Endothelial cell (in vitro differentiated cells): ENCODE results near the gene ADCY9. TPM values are rescaled to one million over a fixed set of nuclear protein-coding genes. Genes with fewer than 3 reads are reported as not detected.

ENCODE experiments used
- DNase-seq: peaks from one replicate; pipeline ENCODE4 v3.0.0; 2021; ENCODE audit warnings: low spot score
- H3K27ac Mint-ChIP-seq: one replicate; pipeline ENCODE4 v1.8.0; 2021; ENCODE audit warnings: mixed read lengths, inconsistent platforms; ENCODE audit not compliant: unreplicated experiment
- H3K27me3 Mint-ChIP-seq: one replicate; pipeline ENCODE4 v1.8.0; 2021; ENCODE audit warnings: mild to moderate bottlenecking, moderate library complexity, mixed read lengths, inconsistent platforms; ENCODE audit not compliant: unreplicated experiment
- H3K36me3 Mint-ChIP-seq: one replicate; pipeline ENCODE4 v1.8.0; 2021; ENCODE audit warnings: mild to moderate bottlenecking, low read depth, mixed read lengths, inconsistent platforms; ENCODE audit not compliant: unreplicated experiment
- H3K4me1 Mint-ChIP-seq: one replicate; pipeline ENCODE4 v1.8.0; 2021; ENCODE audit warnings: mild to moderate bottlenecking, mixed read lengths, inconsistent platforms; ENCODE audit not compliant: unreplicated experiment
- H3K4me3 Mint-ChIP-seq: one replicate; pipeline ENCODE4 v1.8.0; 2021; ENCODE audit warnings: mild to moderate bottlenecking, mixed read lengths, inconsistent platforms; ENCODE audit not compliant: unreplicated experiment
- H3K9me3 Mint-ChIP-seq: one replicate; pipeline ENCODE4 v1.8.0; 2021; ENCODE audit warnings: mixed read lengths, inconsistent platforms; ENCODE audit not compliant: unreplicated experiment
- total RNA-seq: library from RNA; stranded (reverse); fragmentation: NEBNext Ultra II Directional; extraction: Animal tissue kit (Norgen Biotek cat#: 25700); gene quantifications from one replicate; pipeline ENCODE4 v1.2.1, GENCODE V29; 2021; ENCODE audit not compliant: unreplicated experiment
- TF ChIP-seq, protein P1 (sequence below): fragments of 200-600 bp; sonication (generic); IDR thresholded peaks from one replicate; pipeline ENCODE4 v1.5.0; 2021; ENCODE audit warnings: antibody characterized with exemption; ENCODE audit not compliant: unreplicated experiment

Gene ADCY9
- total RNA-seq, 1 donor from 2014 or later, result 3.3 TPM

DNA sequence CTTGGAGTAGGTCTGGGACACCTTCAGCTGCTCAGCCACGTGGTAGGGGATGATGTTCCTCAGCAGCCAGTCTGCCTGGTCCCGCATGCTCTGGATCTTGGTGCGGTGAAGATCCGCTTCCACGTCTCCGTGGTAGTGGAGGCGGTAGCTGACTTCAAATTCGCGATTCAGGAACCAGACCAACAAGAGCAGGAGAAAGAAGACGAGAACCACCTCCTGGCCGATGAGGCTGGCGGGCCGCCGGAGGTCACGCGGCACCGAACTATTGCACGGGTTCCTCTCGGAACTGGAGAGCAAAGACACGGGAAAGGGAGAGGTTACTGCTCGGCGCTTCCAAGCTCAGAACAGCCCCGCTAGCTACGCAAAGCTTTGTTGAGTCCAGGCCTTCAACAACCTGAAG lies 149.6 kb downstream of the ADCY9 start:
- DNase-seq, result no peak
- Mint-ChIP-seq H3K27ac (no peak overlapping the region), H3K27me3 (no peaks in the 10 kb centered on the region), H3K4me1 (peaks cover 6% of the 10 kb centered on the region), H3K9me3 (no peaks in the 10 kb centered on the region), H3K36me3 (peaks cover 3% of the 10 kb centered on the region), H3K4me3 (no peak overlapping the region)
- TF ChIP-seq, protein P1, sequence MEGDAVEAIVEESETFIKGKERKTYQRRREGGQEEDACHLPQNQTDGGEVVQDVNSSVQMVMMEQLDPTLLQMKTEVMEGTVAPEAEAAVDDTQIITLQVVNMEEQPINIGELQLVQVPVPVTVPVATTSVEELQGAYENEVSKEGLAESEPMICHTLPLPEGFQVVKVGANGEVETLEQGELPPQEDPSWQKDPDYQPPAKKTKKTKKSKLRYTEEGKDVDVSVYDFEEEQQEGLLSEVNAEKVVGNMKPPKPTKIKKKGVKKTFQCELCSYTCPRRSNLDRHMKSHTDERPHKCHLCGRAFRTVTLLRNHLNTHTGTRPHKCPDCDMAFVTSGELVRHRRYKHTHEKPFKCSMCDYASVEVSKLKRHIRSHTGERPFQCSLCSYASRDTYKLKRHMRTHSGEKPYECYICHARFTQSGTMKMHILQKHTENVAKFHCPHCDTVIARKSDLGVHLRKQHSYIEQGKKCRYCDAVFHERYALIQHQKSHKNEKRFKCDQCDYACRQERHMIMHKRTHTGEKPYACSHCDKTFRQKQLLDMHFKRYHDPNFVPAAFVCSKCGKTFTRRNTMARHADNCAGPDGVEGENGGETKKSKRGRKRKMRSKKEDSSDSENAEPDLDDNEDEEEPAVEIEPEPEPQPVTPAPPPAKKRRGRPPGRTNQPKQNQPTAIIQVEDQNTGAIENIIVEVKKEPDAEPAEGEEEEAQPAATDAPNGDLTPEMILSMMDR, result no peak

DNA sequence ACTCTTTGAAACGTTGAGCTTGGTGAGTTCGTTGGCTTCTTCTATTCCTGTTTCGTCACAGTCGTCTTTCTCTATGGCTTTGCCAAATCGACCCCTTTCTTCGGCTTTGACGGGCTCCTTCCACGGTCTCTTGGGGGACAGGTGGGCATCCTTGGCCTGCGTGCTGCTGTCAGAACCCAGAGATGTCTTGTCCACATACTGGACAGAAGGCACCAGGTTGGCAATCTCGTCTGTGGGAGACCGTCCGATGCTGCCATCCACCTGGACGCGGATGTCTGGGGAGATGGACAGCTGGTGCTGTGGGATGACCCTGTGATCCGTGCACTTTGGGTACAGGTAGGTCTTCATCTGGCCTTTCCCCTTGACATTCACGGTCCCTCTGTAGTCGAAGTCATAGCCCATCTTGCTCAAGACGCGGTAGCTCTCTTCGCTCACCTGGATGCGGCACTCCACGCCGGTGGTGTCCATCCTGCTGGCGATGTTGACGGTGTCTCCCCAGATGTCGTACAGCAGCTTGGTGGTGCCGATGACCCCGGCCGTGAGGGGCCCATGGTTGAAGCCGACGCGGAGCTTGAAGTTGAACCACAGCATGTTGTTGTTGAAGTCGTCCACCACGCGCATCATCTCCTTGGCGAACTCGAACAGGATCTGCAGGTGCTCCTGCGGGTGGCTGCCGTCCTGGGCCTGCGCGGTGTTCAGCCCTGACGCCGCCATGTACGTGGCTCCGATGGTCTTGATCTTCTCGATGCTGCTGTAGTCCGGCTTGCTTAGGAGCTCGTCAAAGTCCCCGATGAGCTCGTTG lies 150.3 kb downstream of the ADCY9 start:
- DNase-seq, result no peak
- TF ChIP-seq, protein P1, result no peak
- Mint-ChIP-seq H3K9me3 (no peaks in the 10 kb centered on the region), H3K4me1 (peaks cover 6% of the 10 kb centered on the region), H3K4me3 (no peak overlapping the region), H3K27ac (no peak overlapping the region), H3K27me3 (no peaks in the 10 kb centered on the region), H3K36me3 (peaks cover 3% of the 10 kb centered on the region)

DNA sequence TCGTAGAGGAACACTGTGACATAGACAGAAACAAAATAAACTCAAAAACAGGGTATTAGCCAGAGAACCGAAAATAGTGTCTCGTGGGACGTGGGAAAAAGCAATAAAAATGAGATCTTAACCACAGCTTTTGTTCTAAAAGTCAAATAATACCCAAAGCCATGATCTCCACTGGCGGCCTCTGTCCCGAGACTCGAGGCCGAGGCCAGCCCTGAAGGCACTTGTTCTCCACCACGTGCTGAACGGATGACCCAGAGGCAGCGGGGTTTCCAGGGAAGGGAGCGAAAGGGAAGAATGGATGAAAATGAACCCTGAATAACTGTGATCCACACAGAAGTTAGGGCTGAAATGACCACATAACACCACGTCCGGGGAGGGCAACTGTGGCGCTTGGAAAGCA lies 150.9 kb downstream of the ADCY9 start:
- TF ChIP-seq, protein P1, result no peak
- no peak for DNase-seq
- H3K36me3 Mint-ChIP-seq, result peaks cover 3% of the 10 kb centered on the region
- peaks cover 6% of the 10 kb centered on the region for H3K4me1 Mint-ChIP-seq
- no peaks in the 10 kb centered on the region for H3K27me3 Mint-ChIP-seq
- no peak overlapping the region for H3K4me3 Mint-ChIP-seq
- no peaks in the 10 kb centered on the region for H3K9me3 Mint-ChIP-seq
- peak overlapping the region; percentile 7 for H3K27ac Mint-ChIP-seq

DNA sequence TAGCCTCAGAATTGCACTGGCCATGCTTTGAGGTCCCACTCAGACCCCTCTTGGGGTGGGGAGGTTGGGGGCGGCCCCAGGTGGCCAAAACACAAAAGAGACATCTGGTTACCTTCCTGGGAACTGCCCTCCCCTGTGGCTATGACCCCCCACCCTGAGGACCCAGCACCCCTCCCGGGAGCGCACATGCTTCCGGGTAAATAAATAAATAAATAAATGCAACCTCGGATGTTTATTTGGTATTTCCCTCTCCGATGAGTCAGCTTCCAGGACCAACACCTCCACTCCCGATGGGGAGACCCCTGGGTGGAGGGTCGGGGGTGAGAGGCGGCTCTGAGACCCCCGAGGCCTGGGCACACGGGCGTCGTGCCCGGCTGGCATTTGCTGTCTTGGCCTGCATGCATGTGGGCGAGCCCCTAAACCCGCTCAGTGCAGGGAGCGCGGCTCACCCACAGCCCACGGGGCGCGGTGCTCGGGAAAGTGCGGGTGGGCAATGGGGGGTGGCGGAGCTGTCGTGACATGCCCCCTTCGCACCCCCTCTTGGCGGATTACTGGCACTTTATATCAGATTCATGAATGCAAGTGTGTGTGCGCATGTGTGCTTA lies 151.5 kb downstream of the ADCY9 start:
- no peaks in the 10 kb centered on the region for H3K9me3 Mint-ChIP-seq
- TF ChIP-seq, protein P1, result no peak
- H3K4me3 Mint-ChIP-seq, result no peak overlapping the region
- H3K36me3 Mint-ChIP-seq, result peaks cover 3% of the 10 kb centered on the region
- H3K4me1 Mint-ChIP-seq, result peaks cover 6% of the 10 kb centered on the region
- H3K27ac Mint-ChIP-seq, result peak overlapping the region; percentile 7
- no peaks in the 10 kb centered on the region for H3K27me3 Mint-ChIP-seq
- no peak for DNase-seq
